ENCODE results near the gene TRMO.

Gene TRMO

DNA sequence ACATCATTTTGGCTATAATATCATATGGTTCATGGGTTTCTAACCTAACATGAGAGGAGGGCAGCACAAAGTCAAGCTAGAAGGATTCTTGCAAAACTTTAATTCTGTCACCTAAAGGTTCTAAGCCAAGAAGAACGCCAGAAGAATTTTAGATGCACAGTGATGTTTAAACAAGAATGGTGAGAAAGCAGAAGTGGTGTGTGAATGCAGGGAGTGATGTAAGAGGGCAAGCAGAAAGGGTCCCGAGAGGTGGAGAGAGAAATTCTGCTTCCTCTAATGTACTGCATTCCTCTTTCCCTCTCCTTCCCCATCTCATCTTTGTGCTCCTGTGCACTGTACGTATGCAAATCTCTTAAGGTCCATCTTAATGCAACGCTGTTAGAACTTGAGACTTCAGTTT, 2.1 kb upstream of the TRMO start:
- Histone ChIP-seq H3K27ac (ENCODE audit: poor library complexity, severe bottlenecking) (no peak overlapping the region), H3K4me3 (ENCODE audit: severe bottlenecking) (no peak overlapping the region), H3K4me1 (ENCODE audit: insufficient read depth, poor library complexity, severe bottlenecking) (peaks cover 4% of the 10 kb centered on the region), H3K9me3 (ENCODE audit: severe bottlenecking) (no peaks in the 10 kb centered on the region), H3K27me3 (ENCODE audit: insufficient read depth, poor library complexity, severe bottlenecking) (peaks cover 3% of the 10 kb centered on the region), H3K36me3 (ENCODE audit: low read depth) (no peaks in the 10 kb centered on the region)
- no peak for DNase-seq (ENCODE audit: low spot score)
- TF ChIP-seq, protein P1, sequence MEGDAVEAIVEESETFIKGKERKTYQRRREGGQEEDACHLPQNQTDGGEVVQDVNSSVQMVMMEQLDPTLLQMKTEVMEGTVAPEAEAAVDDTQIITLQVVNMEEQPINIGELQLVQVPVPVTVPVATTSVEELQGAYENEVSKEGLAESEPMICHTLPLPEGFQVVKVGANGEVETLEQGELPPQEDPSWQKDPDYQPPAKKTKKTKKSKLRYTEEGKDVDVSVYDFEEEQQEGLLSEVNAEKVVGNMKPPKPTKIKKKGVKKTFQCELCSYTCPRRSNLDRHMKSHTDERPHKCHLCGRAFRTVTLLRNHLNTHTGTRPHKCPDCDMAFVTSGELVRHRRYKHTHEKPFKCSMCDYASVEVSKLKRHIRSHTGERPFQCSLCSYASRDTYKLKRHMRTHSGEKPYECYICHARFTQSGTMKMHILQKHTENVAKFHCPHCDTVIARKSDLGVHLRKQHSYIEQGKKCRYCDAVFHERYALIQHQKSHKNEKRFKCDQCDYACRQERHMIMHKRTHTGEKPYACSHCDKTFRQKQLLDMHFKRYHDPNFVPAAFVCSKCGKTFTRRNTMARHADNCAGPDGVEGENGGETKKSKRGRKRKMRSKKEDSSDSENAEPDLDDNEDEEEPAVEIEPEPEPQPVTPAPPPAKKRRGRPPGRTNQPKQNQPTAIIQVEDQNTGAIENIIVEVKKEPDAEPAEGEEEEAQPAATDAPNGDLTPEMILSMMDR (IDR thresholded peaks at IDR 0.05; ENCODE audit: poor library complexity, severe bottlenecking), result no peak
- ATAC-seq (ENCODE audit: low read depth), result no peak

DNA sequence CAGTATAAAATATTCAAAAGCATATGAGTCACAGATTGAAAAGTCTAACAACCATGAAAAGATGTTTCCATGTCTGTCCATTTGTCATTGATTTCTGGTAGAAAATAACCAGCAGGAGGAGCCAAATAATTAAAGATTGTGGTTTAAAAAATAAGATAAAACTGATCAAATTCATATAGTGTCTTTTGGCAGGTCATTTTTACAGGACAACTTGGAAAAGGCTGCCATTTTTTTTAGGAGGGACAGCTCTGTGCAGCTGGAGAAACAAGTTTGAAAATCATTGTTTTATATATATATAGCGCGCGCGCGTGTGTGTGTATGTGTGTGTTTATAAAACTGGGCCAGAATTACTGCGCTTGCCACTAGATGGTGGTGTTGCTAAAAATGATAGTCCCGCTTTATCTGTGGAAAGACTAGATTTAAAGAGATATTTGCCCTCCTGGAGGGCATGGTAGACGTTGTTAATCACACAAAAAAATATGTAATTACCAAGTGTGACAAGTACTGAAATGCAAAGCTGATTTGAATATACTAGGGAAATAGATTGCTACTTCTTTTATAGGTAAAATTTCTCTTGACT, 1.3 kb upstream of the TRMO start:
- ATAC-seq (ENCODE audit: low read depth), result peak; percentile 66
- H3K4me1 ChIP-seq (ENCODE audit: insufficient read depth, poor library complexity, severe bottlenecking), result peaks cover 4% of the 10 kb centered on the region
- no peaks in the 10 kb centered on the region for H3K36me3 ChIP-seq (ENCODE audit: low read depth)
- DNase-seq (ENCODE audit: low spot score), result no peak
- peaks cover 3% of the 10 kb centered on the region for H3K27me3 ChIP-seq (ENCODE audit: insufficient read depth, poor library complexity, severe bottlenecking)
- H3K9me3 ChIP-seq (ENCODE audit: severe bottlenecking), result no peaks in the 10 kb centered on the region
- peak overlapping the region; percentile 78 for H3K27ac ChIP-seq (ENCODE audit: poor library complexity, severe bottlenecking)
- TF ChIP-seq, protein P1 (IDR thresholded peaks at IDR 0.05; ENCODE audit: poor library complexity, severe bottlenecking), result peak; percentile 98
- peak overlapping the region; percentile 75 for H3K4me3 ChIP-seq (ENCODE audit: severe bottlenecking)

DNA sequence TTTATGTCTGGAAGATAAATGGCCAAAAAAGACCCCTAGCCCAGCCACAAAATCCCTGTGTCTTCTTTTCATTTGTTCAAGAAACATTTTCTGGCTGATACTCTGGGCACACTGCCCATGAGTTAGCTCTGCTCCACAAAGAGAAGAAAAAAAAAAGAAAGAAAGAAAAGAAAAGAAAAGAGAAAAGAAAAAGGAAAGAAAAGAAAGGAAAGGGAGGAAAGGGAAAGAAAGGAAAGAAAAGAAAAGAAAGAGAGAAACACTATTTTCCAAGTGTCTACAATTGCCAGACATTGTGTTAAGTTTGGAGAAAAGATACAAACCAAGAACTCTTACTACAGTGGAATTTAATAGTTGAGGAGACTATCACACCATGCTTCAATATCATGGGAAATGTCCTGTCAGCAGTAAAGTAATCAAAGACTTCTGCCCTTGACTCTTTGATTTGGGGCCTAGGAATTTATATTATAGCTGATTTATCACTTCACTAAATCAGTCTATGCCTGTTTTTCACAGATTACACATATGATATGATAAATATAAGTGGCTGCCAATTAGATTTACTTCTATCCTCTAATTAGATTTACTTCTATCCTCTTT, 3.0 kb downstream of the TRMO start:
- Histone ChIP-seq H3K4me1 (ENCODE audit: insufficient read depth, poor library complexity, severe bottlenecking) (peaks cover 4% of the 10 kb centered on the region), H3K36me3 (ENCODE audit: low read depth) (peaks cover 11% of the 10 kb centered on the region), H3K9me3 (ENCODE audit: severe bottlenecking) (no peaks in the 10 kb centered on the region), H3K27ac (ENCODE audit: poor library complexity, severe bottlenecking) (no peak overlapping the region), H3K27me3 (ENCODE audit: insufficient read depth, poor library complexity, severe bottlenecking) (no peaks in the 10 kb centered on the region), H3K4me3 (ENCODE audit: severe bottlenecking) (no peak overlapping the region)
- TF ChIP-seq, protein P1 (IDR thresholded peaks at IDR 0.05; ENCODE audit: poor library complexity, severe bottlenecking), result no peak
- DNase-seq (ENCODE audit: low spot score), result no peak
- ATAC-seq (ENCODE audit: low read depth), result no peak

DNA sequence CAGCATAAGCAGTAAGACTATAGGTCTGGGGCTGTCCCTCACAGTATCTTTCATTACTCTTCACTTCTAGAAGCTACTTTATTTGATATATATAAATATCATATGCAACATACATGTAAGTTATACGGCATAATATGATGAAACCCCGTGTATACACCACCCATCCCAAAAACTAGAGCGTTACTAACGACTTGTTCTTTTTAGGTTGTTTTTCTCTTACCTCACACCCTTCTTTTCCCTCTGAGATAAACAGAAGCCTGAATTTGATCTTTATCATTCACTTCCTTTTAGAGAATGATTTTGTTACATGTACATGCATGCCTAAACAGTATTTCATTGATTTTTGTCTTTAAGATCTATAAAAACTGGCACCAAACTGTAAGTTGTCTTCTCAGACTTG, 3.7 kb downstream of the TRMO start:
- ATAC-seq (ENCODE audit: low read depth), result no peak
- Histone ChIP-seq H3K4me1 (ENCODE audit: insufficient read depth, poor library complexity, severe bottlenecking) (peaks cover 4% of the 10 kb centered on the region), H3K36me3 (ENCODE audit: low read depth) (peaks cover 15% of the 10 kb centered on the region), H3K4me3 (ENCODE audit: severe bottlenecking) (no peak overlapping the region), H3K9me3 (ENCODE audit: severe bottlenecking) (no peaks in the 10 kb centered on the region), H3K27me3 (ENCODE audit: insufficient read depth, poor library complexity, severe bottlenecking) (no peaks in the 10 kb centered on the region), H3K27ac (ENCODE audit: poor library complexity, severe bottlenecking) (no peak overlapping the region)
- TF ChIP-seq, protein P1 (IDR thresholded peaks at IDR 0.05; ENCODE audit: poor library complexity, severe bottlenecking), result no peak
- DNase-seq (ENCODE audit: low spot score), result no peak

DNA sequence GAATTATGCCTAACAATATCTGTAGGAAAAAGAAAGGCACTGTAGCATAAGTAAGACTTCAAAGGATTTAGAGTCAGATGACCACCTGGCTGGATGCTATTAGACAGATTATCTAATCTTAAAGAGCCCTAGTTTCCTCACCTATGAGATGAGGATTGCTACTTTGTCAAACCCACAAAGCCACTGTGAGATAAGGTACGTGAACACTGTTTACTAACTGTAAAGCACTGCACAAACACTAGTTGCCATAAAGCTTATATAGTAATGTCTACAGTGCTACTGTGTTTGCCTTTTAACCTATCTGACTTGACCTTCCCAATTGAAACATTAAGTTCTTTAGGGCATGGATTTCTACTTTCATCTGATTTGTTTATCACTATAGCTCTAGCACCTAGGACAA, 10.3 kb downstream of the TRMO start:
- Histone ChIP-seq H3K27ac (ENCODE audit: poor library complexity, severe bottlenecking) (no peak overlapping the region), H3K36me3 (ENCODE audit: low read depth) (peaks cover 43% of the 10 kb centered on the region), H3K4me3 (ENCODE audit: severe bottlenecking) (no peak overlapping the region), H3K27me3 (ENCODE audit: insufficient read depth, poor library complexity, severe bottlenecking) (no peaks in the 10 kb centered on the region), H3K4me1 (ENCODE audit: insufficient read depth, poor library complexity, severe bottlenecking) (peaks cover 13% of the 10 kb centered on the region), H3K9me3 (ENCODE audit: severe bottlenecking) (no peaks in the 10 kb centered on the region)
- DNase-seq (ENCODE audit: low spot score) (no peak), ATAC-seq (ENCODE audit: low read depth) (no peak)
- TF ChIP-seq, protein P1 (IDR thresholded peaks at IDR 0.05; ENCODE audit: poor library complexity, severe bottlenecking), result no peak
